ENCODE results near the gene GNAT3. TPM values are rescaled to one million over a fixed set of nuclear protein-coding genes. Genes with fewer than 3 reads are reported as not detected.

The GNAT3 gene
- not detected in 2 replicates for total RNA-seq

GRCh38 chr7:80511964-80512363, at the start of gene GNAT3:
Gene GNAT3 (minus strand): TSS chr7:80512064. CDS start chr7:80511926, 138 bp downstream.

Other genes starting within 250 kb of the GNAT3 start
- gene CD36, start 126.6 kb upstream of the GNAT3 start, total RNA-seq, result 2.5 and 10.1 TPM in 2 replicates